ENCODE data around the gene ARL2BP.

DNA sequence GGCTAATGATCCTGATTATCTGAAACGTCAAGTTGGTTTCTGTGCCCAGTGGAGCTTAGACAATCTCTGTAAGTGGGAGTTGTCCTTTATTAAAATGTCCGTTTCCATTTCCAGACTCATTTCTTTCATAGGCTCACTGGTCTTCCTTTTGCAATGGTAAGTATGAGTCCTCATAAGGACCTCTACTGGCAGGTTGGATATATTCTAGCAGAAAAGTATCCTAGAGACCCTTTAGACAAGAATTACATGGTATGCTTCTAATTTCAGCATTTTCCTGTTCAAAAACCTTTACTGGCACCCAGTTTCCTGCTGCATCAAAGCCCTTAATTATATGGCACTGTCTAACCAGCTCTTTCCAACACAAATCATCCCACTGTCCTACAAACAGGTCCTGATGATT is 28.1 kb upstream of the ARL2BP start:
- TF ChIP-seq POLR2AphosphoS5 (IDR thresholded peaks at IDR 0.05; ENCODE audit: low read depth, low read length) (no peak), POLR2A (IDR thresholded peaks at IDR 0.05; ENCODE audit: low read depth, low read length) (no peak), TAF1 (IDR thresholded peaks at IDR 0.05; ENCODE audit: low read depth, low read length) (no peak), SPI1 (IDR thresholded peaks at IDR 0.05; ENCODE audit: low read depth, low read length) (no peak)
